SK-N-SH treated with all-trans-retinoic acid at 6 μM for 48 hours (cell line): ENCODE measurements around the gene NRSN2.

Source experiments
- ATAC-seq: fragments of 200-7000 bp; cut with Tn5 transposase; 3 replicates; pipeline ENCODE4 v1.9.1; 2020; ENCODE audit warnings: mild to moderate bottlenecking, moderate library complexity
- ARNTL ChIP-seq: fragments of 450-650 bp; formaldehyde crosslinking; IDR thresholded peaks from 2 replicates; pipeline ENCODE4 v1.5.0; 2020; ENCODE audit warnings: low read depth, mild to moderate bottlenecking, moderate library complexity, borderline replicate concordance
- BACH2 ChIP-seq: fragments of 250-450 bp; sonication (Bioruptor Pico); IDR thresholded peaks from 2 replicates; pipeline ENCODE4 v1.9.0; 2021; ENCODE audit warnings: mild to moderate bottlenecking, borderline replicate concordance
- CSDC2 ChIP-seq: fragments of 250-450 bp; sonication (Bioruptor Pico); IDR thresholded peaks from 2 replicates; pipeline ENCODE4 v1.5.0; 2020; ENCODE audit warnings: mild to moderate bottlenecking, moderate library complexity
- GLIS3 ChIP-seq: fragments of 250-450 bp; sonication (Bioruptor Pico); IDR thresholded peaks from 2 replicates; pipeline ENCODE4 v1.5.0; 2020; ENCODE audit warnings: mild to moderate bottlenecking, moderate library complexity
- ISL1 ChIP-seq: fragments of 250-450 bp; sonication (Bioruptor Pico); IDR thresholded peaks from 2 replicates; pipeline ENCODE4 v2.1.2; 2022; ENCODE audit warnings: mild to moderate bottlenecking, moderate library complexity
- PATZ1 ChIP-seq: fragments of 250-450 bp; sonication (Bioruptor Pico); IDR thresholded peaks from 2 replicates; pipeline ENCODE4 v1.8.0; 2020; ENCODE audit warnings: mild to moderate bottlenecking, moderate library complexity, borderline replicate concordance
- PPARA ChIP-seq: fragments of 250-450 bp; sonication (Bioruptor Pico); IDR thresholded peaks from 2 replicates; pipeline ENCODE4 v1.5.0; 2020; ENCODE audit warnings: mild to moderate bottlenecking, borderline replicate concordance
- SNAI2 ChIP-seq: fragments of 250-450 bp; sonication (Bioruptor Pico); IDR thresholded peaks from 2 replicates; pipeline ENCODE4 v1.5.0; 2020; ENCODE audit warnings: mild to moderate bottlenecking, moderate library complexity
- TCF4 ChIP-seq: fragments of 250-450 bp; sonication (Bioruptor Pico); IDR thresholded peaks from 2 replicates; pipeline ENCODE4 v1.8.0; 2021; ENCODE audit warnings: mild to moderate bottlenecking, moderate library complexity, borderline replicate concordance
- TSHZ2 ChIP-seq: fragments of 250-450 bp; sonication (Bioruptor Pico); IDR thresholded peaks from 2 replicates; pipeline ENCODE4 v1.5.0; 2020; ENCODE audit warnings: mild to moderate bottlenecking, moderate library complexity
- ZC3H10 ChIP-seq: fragments of 250-450 bp; sonication (Bioruptor Pico); IDR thresholded peaks from 2 replicates; pipeline ENCODE4 v1.5.1; 2021; ENCODE audit warnings: mild to moderate bottlenecking, moderate library complexity
- ZFP3 ChIP-seq: fragments of 250-450 bp; sonication (Bioruptor Pico); IDR thresholded peaks from 2 replicates; pipeline ENCODE4 v1.5.0; 2020; ENCODE audit warnings: mild to moderate bottlenecking, moderate library complexity
- ZFP30 ChIP-seq: fragments of 450-650 bp; formaldehyde crosslinking; IDR thresholded peaks from 2 replicates; pipeline ENCODE4 v1.5.0; 2022; ENCODE audit warnings: mild to moderate bottlenecking, moderate library complexity
- ZNF565 ChIP-seq: fragments of 450-650 bp; formaldehyde crosslinking; conservative IDR thresholded peaks from 2 replicates; pipeline ENCODE4 v1.5.0; 2020; ENCODE audit warnings: low read depth, mild to moderate bottlenecking, moderate library complexity
- ZNF70 ChIP-seq: fragments of 450-650 bp; formaldehyde crosslinking; IDR thresholded peaks from 2 replicates; pipeline ENCODE4 v1.5.0; 2020; ENCODE audit warnings: mild to moderate bottlenecking, moderate library complexity
- ZNF8 ChIP-seq: fragments of 450-650 bp; formaldehyde crosslinking; IDR thresholded peaks from 2 replicates; pipeline ENCODE4 v1.5.0; 2020; ENCODE audit warnings: mild to moderate bottlenecking, moderate library complexity
- TF ChIP-seq, protein P1 (sequence below): fragments of 250-450 bp; sonication (Bioruptor Pico); IDR thresholded peaks from 2 replicates; pipeline ENCODE4 v1.5.1; 2020; ENCODE audit warnings: low read depth, mild to moderate bottlenecking, moderate library complexity
- TF ChIP-seq, protein P2 (sequence below): fragments of 250-450 bp; sonication (Bioruptor Pico); IDR thresholded peaks from 2 replicates; pipeline ENCODE4 v1.5.1; 2021; ENCODE audit warnings: mild to moderate bottlenecking, moderate library complexity
- TF ChIP-seq, protein P3 (sequence below): fragments of 250-450 bp; sonication (Bioruptor Pico); IDR thresholded peaks from 2 replicates; pipeline ENCODE4 v1.8.0; 2021; ENCODE audit warnings: low read depth, mild to moderate bottlenecking, moderate library complexity, borderline replicate concordance

Gene NRSN2

DNA sequence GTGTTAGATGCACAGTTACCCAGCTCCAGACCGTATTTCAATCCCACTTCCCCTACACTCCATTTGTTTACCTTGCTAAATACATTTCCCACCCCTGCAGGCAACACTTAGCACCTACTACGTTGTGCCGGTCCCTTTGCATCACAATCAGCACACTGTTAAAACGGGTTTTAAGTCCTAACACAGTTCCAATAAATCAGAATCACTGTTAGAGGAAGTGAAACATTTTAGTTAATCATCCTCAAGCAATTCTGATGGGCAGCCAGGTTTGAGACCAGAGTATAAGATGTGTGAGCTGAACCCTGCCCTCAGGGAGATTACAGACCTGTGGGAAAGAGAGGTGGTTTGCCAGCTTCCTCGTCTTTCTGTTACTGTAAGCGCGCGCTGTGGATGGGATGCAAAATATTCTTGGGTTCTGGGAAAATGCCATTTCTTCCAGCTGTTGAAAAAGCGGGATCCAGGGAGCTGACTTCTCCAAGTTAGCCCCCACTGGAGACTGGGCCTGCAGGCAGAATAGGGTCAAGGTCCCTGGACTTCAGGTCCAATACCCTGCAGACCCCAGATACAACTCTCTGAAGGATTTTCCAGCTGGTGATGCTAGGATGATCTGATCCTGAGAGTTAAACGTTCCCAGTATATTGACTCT lies 46.4 kb upstream of the NRSN2 start:
- TF ChIP-seq TCF4 (CRISPR knock-in tag) = no peak
- TF ChIP-seq ZNF565 (CRISPR knock-in tag) = no peak
- no peak for TF ChIP-seq ZFP3 (CRISPR knock-in tag)
- TF ChIP-seq ZC3H10 (CRISPR knock-in tag) = no peak
- no peak for ATAC-seq

DNA sequence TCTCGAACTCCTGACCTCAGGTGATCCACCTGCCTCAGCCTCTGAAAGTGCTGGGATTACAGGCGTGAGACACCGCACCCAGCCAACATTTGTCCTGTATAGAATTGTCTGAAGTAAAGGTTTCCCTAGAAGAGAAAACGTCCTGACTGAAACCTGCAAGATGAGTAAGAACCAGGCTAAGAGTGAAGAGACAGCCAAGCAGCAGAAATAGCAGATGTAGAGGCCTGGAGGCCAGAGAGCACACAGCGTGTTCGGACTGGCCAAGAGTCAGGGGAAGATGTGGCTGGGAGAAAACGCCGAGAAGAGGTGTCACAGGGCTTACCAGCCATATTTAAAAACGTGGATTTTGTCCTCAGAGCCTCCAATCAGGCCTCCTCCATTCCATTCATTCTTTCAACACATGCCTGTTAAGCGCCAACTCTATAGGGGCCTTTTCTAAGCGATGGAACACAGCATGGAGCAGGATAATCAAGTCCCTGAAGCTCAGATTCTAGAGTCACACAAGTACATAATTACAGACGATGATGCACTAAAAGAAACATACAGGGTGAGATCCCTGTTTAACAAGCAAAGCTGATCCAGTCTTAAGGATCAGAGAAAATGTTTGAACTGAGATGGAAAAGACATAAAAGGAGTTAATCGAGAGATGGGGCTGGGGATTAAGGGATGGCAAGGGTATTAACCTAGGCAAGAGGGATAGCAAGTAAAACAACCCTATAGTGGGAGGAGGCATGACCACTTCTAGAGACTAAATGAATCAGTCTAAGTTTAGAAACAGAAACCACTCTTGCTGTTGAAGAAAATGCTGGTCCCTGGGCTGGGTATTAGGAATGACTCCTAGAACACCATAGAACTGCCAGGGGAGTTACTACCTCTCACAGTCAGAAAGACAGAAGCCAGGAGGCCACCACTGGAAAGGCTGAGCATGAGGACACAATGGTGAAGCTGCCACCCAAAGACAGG lies 44.7 kb upstream of the NRSN2 start:
- ATAC-seq = no peak
- no peak for TF ChIP-seq GLIS3 (CRISPR knock-in tag)
- no peak for TF ChIP-seq BACH2 (CRISPR knock-in tag)
- TF ChIP-seq, protein P1, sequence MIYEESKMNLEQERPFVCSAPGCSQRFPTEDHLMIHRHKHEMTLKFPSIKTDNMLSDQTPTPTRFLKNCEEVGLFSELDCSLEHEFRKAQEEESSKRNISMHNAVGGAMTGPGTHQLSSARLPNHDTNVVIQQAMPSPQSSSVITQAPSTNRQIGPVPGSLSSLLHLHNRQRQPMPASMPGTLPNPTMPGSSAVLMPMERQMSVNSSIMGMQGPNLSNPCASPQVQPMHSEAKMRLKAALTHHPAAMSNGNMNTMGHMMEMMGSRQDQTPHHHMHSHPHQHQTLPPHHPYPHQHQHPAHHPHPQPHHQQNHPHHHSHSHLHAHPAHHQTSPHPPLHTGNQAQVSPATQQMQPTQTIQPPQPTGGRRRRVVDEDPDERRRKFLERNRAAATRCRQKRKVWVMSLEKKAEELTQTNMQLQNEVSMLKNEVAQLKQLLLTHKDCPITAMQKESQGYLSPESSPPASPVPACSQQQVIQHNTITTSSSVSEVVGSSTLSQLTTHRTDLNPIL (CRISPR knock-in tag) = no peak

DNA sequence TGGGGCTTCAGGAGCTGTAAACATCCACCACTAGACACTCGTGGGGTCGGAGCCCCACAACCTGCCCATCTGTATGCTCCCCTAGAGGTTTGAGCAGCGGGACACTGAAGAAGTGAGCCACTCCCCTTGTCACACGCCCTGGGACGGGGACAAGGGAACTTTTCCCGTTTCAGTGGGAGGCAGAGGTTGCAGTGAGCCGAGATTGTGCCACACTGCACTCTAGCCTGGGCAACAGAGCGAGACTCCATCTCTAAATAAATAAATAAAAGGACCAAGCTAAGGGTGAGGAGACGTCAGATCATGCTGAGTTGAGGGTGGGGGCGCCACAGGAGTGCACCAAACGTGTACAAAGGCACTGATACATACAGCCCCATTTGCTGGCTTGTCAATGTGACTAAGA lies 41.2 kb upstream of the NRSN2 start:
- no peak for ATAC-seq
- TF ChIP-seq ZFP30 (no peak), CSDC2 (CRISPR knock-in tag) (no peak), PPARA (CRISPR knock-in tag) (no peak), BACH2 (CRISPR knock-in tag) (no peak), TSHZ2 (CRISPR knock-in tag) (no peak), ZNF70 (CRISPR knock-in tag) (no peak), PATZ1 (CRISPR knock-in tag) (no peak), ZNF8 (CRISPR knock-in tag) (no peak), GLIS3 (CRISPR knock-in tag) (no peak)
- TF ChIP-seq, protein P2, sequence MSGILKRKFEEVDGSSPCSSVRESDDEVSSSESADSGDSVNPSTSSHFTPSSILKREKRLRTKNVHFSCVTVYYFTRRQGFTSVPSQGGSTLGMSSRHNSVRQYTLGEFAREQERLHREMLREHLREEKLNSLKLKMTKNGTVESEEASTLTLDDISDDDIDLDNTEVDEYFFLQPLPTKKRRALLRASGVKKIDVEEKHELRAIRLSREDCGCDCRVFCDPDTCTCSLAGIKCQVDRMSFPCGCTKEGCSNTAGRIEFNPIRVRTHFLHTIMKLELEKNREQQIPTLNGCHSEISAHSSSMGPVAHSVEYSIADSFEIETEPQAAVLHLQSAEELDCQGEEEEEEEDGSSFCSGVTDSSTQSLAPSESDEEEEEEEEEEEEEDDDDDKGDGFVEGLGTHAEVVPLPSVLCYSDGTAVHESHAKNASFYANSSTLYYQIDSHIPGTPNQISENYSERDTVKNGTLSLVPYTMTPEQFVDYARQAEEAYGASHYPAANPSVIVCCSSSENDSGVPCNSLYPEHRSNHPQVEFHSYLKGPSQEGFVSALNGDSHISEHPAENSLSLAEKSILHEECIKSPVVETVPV = no peak

- no peak for ATAC-seq
- TF ChIP-seq, protein P3, sequence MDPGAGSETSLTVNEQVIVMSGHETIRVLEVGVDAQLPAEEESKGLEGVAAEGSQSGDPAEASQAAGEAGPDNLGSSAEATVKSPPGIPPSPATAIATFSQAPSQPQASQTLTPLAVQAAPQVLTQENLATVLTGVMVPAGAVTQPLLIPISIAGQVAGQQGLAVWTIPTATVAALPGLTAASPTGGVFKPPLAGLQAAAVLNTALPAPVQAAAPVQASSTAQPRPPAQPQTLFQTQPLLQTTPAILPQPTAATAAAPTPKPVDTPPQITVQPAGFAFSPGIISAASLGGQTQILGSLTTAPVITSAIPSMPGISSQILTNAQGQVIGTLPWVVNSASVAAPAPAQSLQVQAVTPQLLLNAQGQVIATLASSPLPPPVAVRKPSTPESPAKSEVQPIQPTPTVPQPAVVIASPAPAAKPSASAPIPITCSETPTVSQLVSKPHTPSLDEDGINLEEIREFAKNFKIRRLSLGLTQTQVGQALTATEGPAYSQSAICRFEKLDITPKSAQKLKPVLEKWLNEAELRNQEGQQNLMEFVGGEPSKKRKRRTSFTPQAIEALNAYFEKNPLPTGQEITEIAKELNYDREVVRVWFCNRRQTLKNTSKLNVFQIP (CRISPR knock-in tag) = no peak
- no peak for TF ChIP-seq ARNTL (CRISPR knock-in tag)
- no peak for TF ChIP-seq SNAI2 (CRISPR knock-in tag)
- no peak for TF ChIP-seq ISL1 (CRISPR knock-in tag)
- no peak for TF ChIP-seq ZFP30
- no peak for TF ChIP-seq ZC3H10 (CRISPR knock-in tag)
- TF ChIP-seq ZNF565 (CRISPR knock-in tag) = no peak
- no peak for TF ChIP-seq PPARA (CRISPR knock-in tag)
- no peak for TF ChIP-seq GLIS3 (CRISPR knock-in tag)
Observed at GRCh38 chr20:308427-309038, 38.4 kb upstream of the NRSN2 start.
